PC-9 (cell line): ENCODE data around the gene KRT4. TPM values are rescaled to one million over a fixed set of nuclear protein-coding genes. Genes with fewer than 3 reads are reported as not detected.

Experiments
- BruUV-seq: library from RNA; stranded (reverse); fragments of 400-500 nt; replicated peaks from 2 replicates; lab custom pipeline; 2021; lab: Mats Ljungman, UMichigan
- CTCF ChIA-PET: fragments of 300-600 bp; sonication (Branson Sonifier 250); formaldehyde crosslinking; loops from one replicate; lab custom pipeline; 2022; ENCODE audit warnings: antibody characterized with exemption; lab: Charles Lee
- POLR2A ChIA-PET: fragments of 300-600 bp; sonication (Branson Sonifier 250); formaldehyde crosslinking; loops from one replicate; lab custom pipeline; 2022; ENCODE audit warnings: antibody characterized with exemption; ENCODE audit not compliant: unreplicated experiment; lab: Charles Lee
- DNase-seq, 2 experiments: peaks; one replicate each; pipeline versions ENCODE4 v3.0.0 to v3.0.0-alpha.2; 2015 to 2022; ENCODE audit warnings: mixed read lengths in 1 of 2
- H2AFZ ChIP-seq: fragments of 200-600 bp; sonication (generic); 2 replicates; pipeline ENCODE4 v1.8.1; 2017; ENCODE audit warnings: antibody characterized with exemption
- H3F3A ChIP-seq: fragments of 200-600 bp; sonication (generic); 2 replicates; pipeline ENCODE4 v1.8.1; 2017; ENCODE audit warnings: antibody characterized with exemption, mild to moderate bottlenecking, low read depth; ENCODE audit not compliant: insufficient read depth
- H3K27ac ChIP-seq: fragments of 200-600 bp; sonication (generic); 2 replicates; pipeline ENCODE4 v1.6.1; 2016; ENCODE audit warnings: mixed run types
- H3K27me3 ChIP-seq: fragments of 200-600 bp; sonication (generic); 2 replicates; pipeline ENCODE4 v1.6.1; 2016; ENCODE audit warnings: low read depth, mixed run types; ENCODE audit not compliant: insufficient read depth
- H3K36me3 ChIP-seq: fragments of 200-600 bp; sonication (generic); 2 replicates; pipeline ENCODE4 v1.6.1; 2016; ENCODE audit warnings: low read depth, mixed run types
- H3K4me1 ChIP-seq: fragments of 200-600 bp; sonication (generic); replicated peaks from 2 replicates; pipeline ENCODE4 v1.6.1; 2016; ENCODE audit warnings: mixed run types; ENCODE audit not compliant: insufficient read depth
- H3K4me2 ChIP-seq: fragments of 200-600 bp; sonication (generic); 2 replicates; pipeline ENCODE4 v1.6.1; 2017; ENCODE audit warnings: mixed run types
- H3K4me3 ChIP-seq: fragments of 200-600 bp; sonication (generic); 2 replicates; pipeline ENCODE4 v1.6.1; 2016; ENCODE audit warnings: mixed run types
- H3K79me2 ChIP-seq: fragments of 200-600 bp; sonication (generic); 2 replicates; pipeline ENCODE4 v1.6.1; 2017; ENCODE audit warnings: low read depth, mixed run types
- H3K9me2 ChIP-seq: fragments of 200-600 bp; sonication (generic); 2 replicates; pipeline ENCODE4 v1.8.1; 2017; ENCODE audit warnings: mild to moderate bottlenecking; ENCODE audit not compliant: insufficient read depth
- H3K9me3 ChIP-seq: fragments of 200-600 bp; sonication (generic); 2 replicates; pipeline ENCODE4 v1.8.1; 2016; ENCODE audit warnings: low read depth; ENCODE audit not compliant: insufficient read depth
- H4K20me1 ChIP-seq: fragments of 200-600 bp; sonication (generic); 2 replicates; pipeline ENCODE4 v1.8.1; 2017; ENCODE audit not compliant: insufficient read depth
- CTCF ChIP-seq: fragments of 200-600 bp; sonication (generic); conservative IDR thresholded peaks from 2 replicates; pipeline ENCODE4 v1.6.1; 2017; ENCODE audit warnings: mixed run types, antibody characterized with exemption, mild to moderate bottlenecking, moderate library complexity
- EZH2 ChIP-seq: fragments of 200-600 bp; sonication (generic); IDR thresholded peaks from 2 replicates; pipeline ENCODE4 v1.8.0; 2017; ENCODE audit warnings: antibody characterized with exemption, low read depth
- intact Hi-C: fragments of 100-400 bp; cut with micrococcal nuclease; formaldehyde crosslinking; loops from one replicate; pipeline ENCODE4 v1.10.0; 2022; ENCODE audit not compliant: unreplicated experiment
- total RNA-seq: library from RNA; stranded (reverse); gene quantifications from 2 replicates; pipeline ENCODE4 v1.2.3, GENCODE V29; 2021

The KRT4 gene
- total RNA-seq, 1 experiment from 2014 or later: 3.0 TPM

- Histone ChIP-seq H3K9me3 (no peaks in the 10 kb centered on the region), H3K4me3 (no peak overlapping the region), H2AFZ (no peak overlapping the region), H3K36me3 (no peaks in the 10 kb centered on the region), H3K27ac (peak overlapping the region; percentile 56), H3K27me3 (no peaks in the 10 kb centered on the region), H4K20me1 (no peaks in the 10 kb centered on the region), H3K4me2 (peak overlapping the region; percentile 20), H3K9me2 (no peaks in the 10 kb centered on the region), H3K79me2 (no peaks in the 10 kb centered on the region), H3K4me1 (peaks cover 48% of the 10 kb centered on the region), H3F3A (peaks cover 27% of the 10 kb centered on the region)
- ChIA-PET CTCF (interaction anchor here (0.6 kb wide), 1 partner anchor 422 kb away, joined by 13 read pairs; no protein-coding TSS in a partner anchor), POLR2A (no interaction called here)
- TF ChIP-seq EZH2 (no peak), CTCF (no peak)
- BruUV-seq: no TSS peak
- peak in 1 of 2 experiments; percentile 88 for DNase-seq
- intact Hi-C loops: no loop called here
Measured at GRCh38 chr12:52794479-52795331, 19.2 kb downstream of the KRT4 start.

GRCh38 chr12:52792185-52793029 lies 21.5 kb downstream of the KRT4 start:
- POLR2A ChIA-PET: no interaction called here
- H3F3A ChIP-seq: peaks cover 12% of the 10 kb centered on the region; the same call in 1 of the 2 replicates
- H3K9me3 ChIP-seq: no peaks in the 10 kb centered on the region
- H3K36me3 ChIP-seq: no peaks in the 10 kb centered on the region
- TF ChIP-seq EZH2: no peak
- TF ChIP-seq CTCF: no peak
- CTCF ChIA-PET: no interaction called here
- BruUV-seq: no TSS peak
- no peaks in the 10 kb centered on the region for H4K20me1 ChIP-seq
- H3K4me1 ChIP-seq: peaks cover 26% of the 10 kb centered on the region
- H3K9me2 ChIP-seq: no peaks in the 10 kb centered on the region
- no peak overlapping the region for H3K4me3 ChIP-seq
- H3K27me3 ChIP-seq: no peaks in the 10 kb centered on the region
- no peaks in the 10 kb centered on the region for H3K79me2 ChIP-seq
- H2AFZ ChIP-seq: no peak overlapping the region
- intact Hi-C loops: no loop called here
- no peak for DNase-seq
- H3K27ac ChIP-seq: no peak overlapping the region
- H3K4me2 ChIP-seq: no peak overlapping the region
